ENCODE results near the gene NOS3. TPM values are rescaled to one million over a fixed set of nuclear protein-coding genes. Genes with fewer than 3 reads are reported as not detected.

NOS3 gene
- polyA plus RNA-seq, 1 donor from 2014 or later, result not detected

DNA sequence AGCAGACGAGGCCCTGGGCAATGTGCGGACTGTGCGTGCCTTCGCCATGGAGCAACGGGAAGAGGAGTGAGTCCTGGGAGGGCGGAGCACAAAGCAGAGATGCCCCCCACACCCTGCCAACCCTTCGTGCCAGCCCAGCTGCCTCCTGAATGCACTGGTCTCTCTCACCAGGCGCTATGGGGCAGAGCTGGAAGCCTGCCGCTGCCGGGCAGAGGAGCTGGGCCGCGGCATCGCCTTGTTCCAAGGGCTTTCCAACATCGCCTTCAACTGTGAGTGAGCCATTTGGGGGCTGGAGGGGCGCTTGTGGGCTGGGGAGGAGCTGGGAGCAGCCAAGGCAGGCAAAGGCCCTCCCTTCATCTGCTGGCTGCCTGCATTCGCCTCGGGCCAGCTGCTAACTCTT, 45.1 kb downstream of the NOS3 start:
- no peaks in the 10 kb centered on the region for H3F3A ChIP-seq (ENCODE audit: insufficient read depth, low read length, poor library complexity, severe bottlenecking)
- H2AFZ ChIP-seq (ENCODE audit: low read depth, low read length), result no peak overlapping the region
- no peaks in the 10 kb centered on the region for H3K9me3 ChIP-seq (ENCODE audit: low read length)
- no peak overlapping the region for H3K27ac ChIP-seq (ENCODE audit: low read length)
- no peaks in the 10 kb centered on the region for H3K9me2 ChIP-seq (ENCODE audit: insufficient read depth, low read length)
- no peak overlapping the region for H3K4me3 ChIP-seq (ENCODE audit: low read length)
- no peak for TF ChIP-seq TAF1 (IDR thresholded peaks at IDR 0.05; ENCODE audit: low read depth)
- TF ChIP-seq MXI1 (conservative IDR thresholded peaks at IDR 0.05; ENCODE audit: poor library complexity, severe bottlenecking), result no peak
- no peak for TF ChIP-seq EZH2 (IDR thresholded peaks at IDR 0.05; ENCODE audit: borderline replicate concordance, insufficient read depth, low read length, poor library complexity, severe bottlenecking)
- no peak for TF ChIP-seq RAD21 (conservative IDR thresholded peaks at IDR 0.05)
- TF ChIP-seq SMC3 (conservative IDR thresholded peaks at IDR 0.05; ENCODE audit: poor library complexity), result no peak
- no peak overlapping the region for H3K9ac ChIP-seq (ENCODE audit: low read length)
- no peaks in the 10 kb centered on the region for H3K36me3 ChIP-seq (ENCODE audit: insufficient read depth, low read length)
- no peaks in the 10 kb centered on the region for H3K27me3 ChIP-seq (ENCODE audit: insufficient read depth, low read depth, low read length)
- no peaks in the 10 kb centered on the region for H4K20me1 ChIP-seq (ENCODE audit: insufficient read depth)
- H3K4me2 ChIP-seq (ENCODE audit: low read length), result no peak overlapping the region
- H3K79me2 ChIP-seq (replicated peaks; ENCODE audit: insufficient read depth, low read length), result no peaks in the 10 kb centered on the region

DNA sequence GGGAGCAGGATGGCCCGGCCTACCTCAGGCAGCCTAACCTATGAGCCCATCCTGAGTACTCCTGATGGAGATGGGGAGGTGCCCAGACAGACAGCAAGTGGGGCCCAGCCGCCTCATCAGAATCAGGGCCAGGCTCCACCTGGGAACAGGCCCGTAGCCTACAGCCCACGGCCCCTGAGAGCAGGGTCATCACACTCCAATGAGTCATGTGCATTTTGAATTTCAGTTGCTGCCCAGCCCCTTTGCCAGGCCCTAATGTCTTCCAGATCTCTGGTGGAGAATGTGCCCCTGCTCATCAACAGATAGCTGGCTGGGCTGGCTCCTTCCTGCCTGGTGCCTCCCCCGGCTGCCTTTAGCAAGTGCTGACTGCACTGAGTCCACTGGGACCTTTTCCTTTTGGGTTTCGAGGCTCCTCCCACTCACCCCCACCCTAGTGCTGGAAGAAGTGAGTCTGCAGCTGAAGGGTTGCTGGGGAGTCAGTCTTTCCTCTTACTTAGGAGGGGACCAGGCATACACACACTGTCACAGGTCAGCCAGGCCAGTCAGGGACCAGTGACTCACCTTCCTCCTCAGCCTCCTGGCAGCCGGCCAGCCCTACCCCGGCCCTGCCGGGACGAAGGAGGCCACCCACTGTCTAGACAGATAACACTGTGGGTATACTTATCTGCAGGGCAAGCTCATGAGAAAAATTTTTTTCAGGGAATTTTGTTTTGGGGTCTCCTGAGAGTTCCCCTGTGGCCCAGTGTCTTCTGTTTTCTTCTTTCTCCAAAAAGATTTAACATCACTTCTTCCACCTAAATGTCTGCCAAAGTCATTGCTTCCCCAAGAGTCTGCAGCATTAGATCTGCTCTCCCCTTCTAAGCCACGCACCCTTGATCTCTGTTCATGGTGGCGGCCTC, 48.4 kb downstream of the NOS3 start:
- no peaks in the 10 kb centered on the region for H3F3A ChIP-seq (ENCODE audit: insufficient read depth, low read length, poor library complexity, severe bottlenecking)
- H3K9me2 ChIP-seq (ENCODE audit: insufficient read depth, low read length), result no peaks in the 10 kb centered on the region
- no peak overlapping the region for H3K4me3 ChIP-seq (ENCODE audit: low read length)
- H3K4me2 ChIP-seq (ENCODE audit: low read length), result no peak overlapping the region
- no peaks in the 10 kb centered on the region for H4K20me1 ChIP-seq (ENCODE audit: insufficient read depth)
- H3K79me2 ChIP-seq (replicated peaks; ENCODE audit: insufficient read depth, low read length), result no peaks in the 10 kb centered on the region
- no peak overlapping the region for H3K9ac ChIP-seq (ENCODE audit: low read length)
- no peaks in the 10 kb centered on the region for H3K9me3 ChIP-seq (ENCODE audit: low read length)
- no peaks in the 10 kb centered on the region for H3K36me3 ChIP-seq (ENCODE audit: insufficient read depth, low read length)
- no peak overlapping the region for H3K27ac ChIP-seq (ENCODE audit: low read length)
- H2AFZ ChIP-seq (ENCODE audit: low read depth, low read length), result no peak overlapping the region
- no peak for TF ChIP-seq EP300 (conservative IDR thresholded peaks at IDR 0.05; ENCODE audit: poor library complexity, severe bottlenecking)
- TF ChIP-seq, protein P1, sequence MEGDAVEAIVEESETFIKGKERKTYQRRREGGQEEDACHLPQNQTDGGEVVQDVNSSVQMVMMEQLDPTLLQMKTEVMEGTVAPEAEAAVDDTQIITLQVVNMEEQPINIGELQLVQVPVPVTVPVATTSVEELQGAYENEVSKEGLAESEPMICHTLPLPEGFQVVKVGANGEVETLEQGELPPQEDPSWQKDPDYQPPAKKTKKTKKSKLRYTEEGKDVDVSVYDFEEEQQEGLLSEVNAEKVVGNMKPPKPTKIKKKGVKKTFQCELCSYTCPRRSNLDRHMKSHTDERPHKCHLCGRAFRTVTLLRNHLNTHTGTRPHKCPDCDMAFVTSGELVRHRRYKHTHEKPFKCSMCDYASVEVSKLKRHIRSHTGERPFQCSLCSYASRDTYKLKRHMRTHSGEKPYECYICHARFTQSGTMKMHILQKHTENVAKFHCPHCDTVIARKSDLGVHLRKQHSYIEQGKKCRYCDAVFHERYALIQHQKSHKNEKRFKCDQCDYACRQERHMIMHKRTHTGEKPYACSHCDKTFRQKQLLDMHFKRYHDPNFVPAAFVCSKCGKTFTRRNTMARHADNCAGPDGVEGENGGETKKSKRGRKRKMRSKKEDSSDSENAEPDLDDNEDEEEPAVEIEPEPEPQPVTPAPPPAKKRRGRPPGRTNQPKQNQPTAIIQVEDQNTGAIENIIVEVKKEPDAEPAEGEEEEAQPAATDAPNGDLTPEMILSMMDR (IDR thresholded peaks at IDR 0.05; ENCODE audit: poor library complexity, severe bottlenecking), result no peak
- no peak for TF ChIP-seq EZH2 (IDR thresholded peaks at IDR 0.05; ENCODE audit: borderline replicate concordance, insufficient read depth, low read length, poor library complexity, severe bottlenecking)
- no peak for TF ChIP-seq TAF1 (IDR thresholded peaks at IDR 0.05; ENCODE audit: low read depth)
- TF ChIP-seq SMC3 (conservative IDR thresholded peaks at IDR 0.05; ENCODE audit: poor library complexity), result no peak
- TF ChIP-seq, protein P2, sequence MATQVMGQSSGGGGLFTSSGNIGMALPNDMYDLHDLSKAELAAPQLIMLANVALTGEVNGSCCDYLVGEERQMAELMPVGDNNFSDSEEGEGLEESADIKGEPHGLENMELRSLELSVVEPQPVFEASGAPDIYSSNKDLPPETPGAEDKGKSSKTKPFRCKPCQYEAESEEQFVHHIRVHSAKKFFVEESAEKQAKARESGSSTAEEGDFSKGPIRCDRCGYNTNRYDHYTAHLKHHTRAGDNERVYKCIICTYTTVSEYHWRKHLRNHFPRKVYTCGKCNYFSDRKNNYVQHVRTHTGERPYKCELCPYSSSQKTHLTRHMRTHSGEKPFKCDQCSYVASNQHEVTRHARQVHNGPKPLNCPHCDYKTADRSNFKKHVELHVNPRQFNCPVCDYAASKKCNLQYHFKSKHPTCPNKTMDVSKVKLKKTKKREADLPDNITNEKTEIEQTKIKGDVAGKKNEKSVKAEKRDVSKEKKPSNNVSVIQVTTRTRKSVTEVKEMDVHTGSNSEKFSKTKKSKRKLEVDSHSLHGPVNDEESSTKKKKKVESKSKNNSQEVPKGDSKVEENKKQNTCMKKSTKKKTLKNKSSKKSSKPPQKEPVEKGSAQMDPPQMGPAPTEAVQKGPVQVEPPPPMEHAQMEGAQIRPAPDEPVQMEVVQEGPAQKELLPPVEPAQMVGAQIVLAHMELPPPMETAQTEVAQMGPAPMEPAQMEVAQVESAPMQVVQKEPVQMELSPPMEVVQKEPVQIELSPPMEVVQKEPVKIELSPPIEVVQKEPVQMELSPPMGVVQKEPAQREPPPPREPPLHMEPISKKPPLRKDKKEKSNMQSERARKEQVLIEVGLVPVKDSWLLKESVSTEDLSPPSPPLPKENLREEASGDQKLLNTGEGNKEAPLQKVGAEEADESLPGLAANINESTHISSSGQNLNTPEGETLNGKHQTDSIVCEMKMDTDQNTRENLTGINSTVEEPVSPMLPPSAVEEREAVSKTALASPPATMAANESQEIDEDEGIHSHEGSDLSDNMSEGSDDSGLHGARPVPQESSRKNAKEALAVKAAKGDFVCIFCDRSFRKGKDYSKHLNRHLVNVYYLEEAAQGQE (IDR thresholded peaks at IDR 0.05; ENCODE audit: borderline replicate concordance), result no peak
- TF ChIP-seq MXI1 (conservative IDR thresholded peaks at IDR 0.05; ENCODE audit: poor library complexity, severe bottlenecking), result no peak
- TF ChIP-seq RAD21 (conservative IDR thresholded peaks at IDR 0.05), result no peak
- no peak for TF ChIP-seq POLR2AphosphoS5 (IDR thresholded peaks at IDR 0.05)
- no peaks in the 10 kb centered on the region for H3K27me3 ChIP-seq (ENCODE audit: insufficient read depth, low read depth, low read length)
